K562 (cell line): ENCODE data around the gene SERTAD1. TPM values are rescaled to one million over a fixed set of nuclear protein-coding genes. Genes with fewer than 3 reads are reported as not detected.

Experiments
- ATAC-seq: fragments of 200-7000 bp; cut with Tn5 transposase; 3 replicates; pipeline ENCODE4 v1.9.1; 2020; ENCODE audit warnings: moderate library complexity
- BruUV-seq: library from RNA; stranded (reverse); fragments of 400-500 nt; replicated peaks from 2 replicates; lab custom pipeline; 2021; lab: Mats Ljungman, UMichigan
- CTCF ChIA-PET: fragments of 300-600 bp; formaldehyde crosslinking; extraction: SDS; loops from one replicate; lab custom pipeline; 2021; ENCODE audit warnings: low intra/inter-chr PET ratio; lab: Yijun Ruan, JAX
- POLR2A ChIA-PET: fragments of 300-600, 350-650 bp; sonication (Branson Sonifier 250); formaldehyde crosslinking; extraction: SDS; loops from one replicate; lab custom pipeline; 2021; ENCODE audit warnings: antibody characterized with exemption, inconsistent platforms; lab: Yijun Ruan, JAX
- DNase-seq, 4 experiments: peaks; one replicate each; pipeline versions ENCODE4 v3.0.0 to v3.0.0-alpha.2; 2011 to 2018; ENCODE audit warnings: low spot score in 3 of 4, mixed read lengths in 3 of 4; ENCODE audit errors: extremely low read depth in 1 of 4
- FAIRE-seq: peaks from 2 replicates; lab custom pipeline; 2011; peaks lifted over from hg19 to GRCh38; lab: Jason Lieb, UNC
- H2AFZ ChIP-seq: 2 replicates; pipeline ENCODE4 v1.6.0; 2011; ENCODE audit warnings: low read depth, low read length, control low read depth, inconsistent platforms
- H3K27ac ChIP-seq: fragments of 200-600 bp; 3 replicates; pipeline ENCODE4 v1.8.0; 2011; ENCODE audit warnings: low read depth, mild to moderate bottlenecking, control low read depth, inconsistent platforms, low read length, moderate library complexity, mixed read lengths; ENCODE audit errors: extremely low read depth
- H3K27me3 ChIP-seq, 2 experiments: fragments of 300-600 bp in 1 of 2; 2 replicates in 1 of 2; 3 replicates in 1 of 2; pipeline versions ENCODE4 v1.6.0 to v1.8.0; 2011; ENCODE audit warnings: inconsistent platforms in 2 of 2, low read length in 2 of 2, mild to moderate bottlenecking in 1 of 2, mixed read lengths in 1 of 2, moderate library complexity in 1 of 2; ENCODE audit not compliant: control insufficient read depth in 2 of 2, insufficient read depth in 2 of 2
- H3K36me3 ChIP-seq: fragments of 300-600 bp; 3 replicates; pipeline ENCODE4 v1.8.0; 2011; ENCODE audit warnings: mild to moderate bottlenecking, low read length, inconsistent platforms; ENCODE audit not compliant: control insufficient read depth, insufficient read depth
- H3K4me1 ChIP-seq, 2 experiments: fragments of 200-600 bp in 1 of 2; replicated peaks in 1 of 2; 2 replicates in 1 of 2; 3 replicates in 1 of 2; pipeline versions ENCODE4 v1.5.1 to v1.8.0; 2011; ENCODE audit warnings: inconsistent platforms in 2 of 2, low read length in 2 of 2, mild to moderate bottlenecking in 1 of 2, mixed read lengths in 1 of 2, moderate library complexity in 1 of 2; ENCODE audit not compliant: control insufficient read depth in 2 of 2, insufficient read depth in 2 of 2
- H3K4me2 ChIP-seq: 2 replicates; pipeline ENCODE4 v1.6.1; 2011; ENCODE audit warnings: low read length, control low read depth, inconsistent platforms, mixed read lengths; ENCODE audit not compliant: insufficient read depth
- H3K4me3 ChIP-seq: fragments of 200-600 bp; sonication (generic), shearing (Covaris generic); 2 replicates; pipeline ENCODE4 v1.5.1; 2016; ENCODE audit warnings: control low read depth, inconsistent platforms
- H3K79me2 ChIP-seq: fragments of 200-600 bp; 3 replicates; pipeline ENCODE4 v1.8.0; 2011; ENCODE audit warnings: low read length, inconsistent platforms; ENCODE audit not compliant: control insufficient read depth, insufficient read depth
- H3K9ac ChIP-seq, 2 experiments: 2 replicates each; pipeline versions ENCODE4 v1.6.0 to v1.6.1; 2011; ENCODE audit warnings: low read depth in 2 of 2, low read length in 2 of 2, control low read depth in 1 of 2, inconsistent platforms in 1 of 2, mild to moderate bottlenecking in 1 of 2, mixed read lengths in 1 of 2; ENCODE audit not compliant: insufficient read depth in 1 of 2
- H3K9me1 ChIP-seq: one replicate; pipeline ENCODE4 v1.6.0; 2011; ENCODE audit warnings: inconsistent platforms, mild to moderate bottlenecking, low read length, moderate library complexity; ENCODE audit not compliant: control insufficient read depth, insufficient read depth
- H3K9me3 ChIP-seq: replicated peaks from 2 replicates; pipeline ENCODE4 v1.5.1; 2011; ENCODE audit warnings: low read depth, low read length, inconsistent platforms; ENCODE audit not compliant: control insufficient read depth, insufficient read depth
- H4K20me1 ChIP-seq: replicated peaks from 2 replicates; pipeline ENCODE4 v1.6.1; 2011; ENCODE audit warnings: low read length, inconsistent platforms, mixed read lengths; ENCODE audit not compliant: control insufficient read depth, insufficient read depth
- ADNP ChIP-seq: fragments of 200-800 bp; sonication (Bioruptor generic); IDR thresholded peaks from 2 replicates; pipeline ENCODE4 v1.6.1; 2016; ENCODE audit warnings: missing genetic modification characterization, missing compliant biosample characterization
- CLOCK ChIP-seq: fragments of 250-450 bp; sonication (Bioruptor Pico); IDR thresholded peaks from 2 replicates; pipeline ENCODE4 v1.4.0; 2020; ENCODE audit warnings: mild to moderate bottlenecking, moderate library complexity, borderline replicate concordance
- E2F5 ChIP-seq: sonication (generic); formaldehyde crosslinking; IDR thresholded peaks from 2 replicates; pipeline ENCODE4 v1.8.0; 2022; ENCODE audit warnings: mild to moderate bottlenecking, missing genetic modification reagents
- JUND ChIP-seq, 2 experiments: IDR thresholded peaks; 2 replicates in 1 of 2; 3 replicates in 1 of 2; pipeline ENCODE4 v1.6.1; 2011; ENCODE audit warnings: borderline replicate concordance in 2 of 2, low read depth in 2 of 2, low read length in 2 of 2, improper control_type of control experiment in 1 of 2, missing biosample characterization in 1 of 2, missing genetic modification characterization in 1 of 2, missing genetic modification reagents in 1 of 2
- RBM25 ChIP-seq: fragments of 200-400 bp; formaldehyde crosslinking; IDR thresholded peaks from 2 replicates; pipeline ENCODE4 v1.6.1; 2018; ENCODE audit warnings: low read length, low read depth, moderate library complexity; ENCODE audit not compliant: severe bottlenecking
- TAF9B ChIP-seq: fragments of 450-650 bp; IDR thresholded peaks from 2 replicates; pipeline ENCODE4 v1.6.1; 2018; ENCODE audit warnings: mild to moderate bottlenecking; ENCODE audit not compliant: partially characterized antibody
- ZNF507 ChIP-seq: conservative IDR thresholded peaks from 2 replicates; pipeline ENCODE4 v1.6.1; 2017; ENCODE audit warnings: missing genetic modification characterization, missing compliant biosample characterization
- WGBS: fragments of 100-300 bp; shearing (Covaris generic); methylation state at CpG from one replicate; pipeline ENCODE4 v1.1.6; 2016; ENCODE audit warnings: low coverage, mixed read lengths; ENCODE audit not compliant: insufficient coverage; ENCODE audit errors: missing lambda C conversion rate; 5-methylcytosine and 5-hydroxymethylcytosine counted together
- in situ Hi-C: fragments of 300-500 bp; cut with MboI; formaldehyde crosslinking; loops from 4 replicates; pipeline ENCODE4 v1.15.0; 2018; ENCODE audit warnings: inconsistent platforms, mixed read lengths
- intact Hi-C: fragments of 100-400 bp; cut with micrococcal nuclease; formaldehyde crosslinking; loops from 2 replicates; pipeline ENCODE4 v1.14.2; 2022
- polyA plus RNA-seq, 8 experiments: library from polyadenylated mRNA; depleted of rRNA in 4 of 8; stranded (reverse) in 5 of 8; unstranded in 3 of 8; fragments of >200 nt; fragmentation: Nextera tagmentation in 2 of 8; fragmentation: Illumina TruSeq in 1 of 8; extraction: Ambion mirVana in 2 of 8; extraction: Trizol in 1 of 8; gene quantifications; 2 replicates each; pipeline versions ENCODE4 v1.2.1 to v1.2.3, GENCODE V29; 2011 to 2014; ENCODE audit warnings: inconsistent platforms in 1 of 8, missing spikeins in 1 of 8
- total RNA-seq, 7 experiments: library from RNA; depleted of rRNA in 6 of 7; stranded (reverse); fragments of >200 nt in 6 of 7; fragmentation: Illumina TruSeq in 2 of 7; extraction: Trizol in 2 of 7; gene quantifications; 2 replicates each; pipeline versions ENCODE4 v1.2.1 to v1.2.3, GENCODE V29; 2011 to 2021; ENCODE audit warnings: low replicate concordance in 1 of 7

Gene SERTAD1
- total and polyA plus RNA-seq, 9 of the 15 experiments (the other 6 are each of a cell fraction or from before 2014, with no cell fraction given) = 0.15 to 8.7 (median 4.9) TPM

- TF ChIP-seq TAF9B = no peak
- TF ChIP-seq JUND (IDR thresholded peaks at IDR 0.05; ENCODE audit: borderline replicate concordance, low read depth, low read length) = 0 out of 2 replicates have a peak, but pooled peaks have one; percentile 10
- TF ChIP-seq JUND (tag; IDR thresholded peaks at IDR 0.05; ENCODE audit: borderline replicate concordance, low read depth, low read length) = no peak
- TF ChIP-seq RBM25 = peak; percentile 84
- peak; percentile 63; the same call in 1 of the 2 replicates for TF ChIP-seq ADNP (tag)
- TF ChIP-seq, all 486 proteins: peak for 15
Measured at GRCh38 chr19:40411958-40412499, 13.8 kb downstream of the SERTAD1 start (continued).

GRCh38 chr19:40411125-40411842 lies 14.5 kb downstream of the SERTAD1 start:
- no peaks in the 10 kb centered on the region for H3K9me1 ChIP-seq
- no TSS peak for BruUV-seq
- TF ChIP-seq CLOCK = no peak
- TF ChIP-seq E2F5 (CRISPR knock-in tag) = no peak
- no peak for TF ChIP-seq ZNF507
- H3K4me3 ChIP-seq = no peak overlapping the region
- WGBS = 65% methylated on average over 16 of the region's 16 CpGs
- POLR2A ChIA-PET = interaction anchor here (0.5 to 1.8 kb wide), 3 partner anchors 9 to 15 kb away, joined by 3 to 7 read pairs (median 4); partner anchors contain the start of gene SERTAD1
- H3K9me3 ChIP-seq = no peaks in the 10 kb centered on the region
- peak overlapping the region; percentile 10; the same call in 1 of the 3 replicates for H3K27ac ChIP-seq
- CTCF ChIA-PET = no interaction called here
- no peak for FAIRE-seq
- in situ Hi-C loops = no loop called here
- H2AFZ ChIP-seq = no peak overlapping the region
- H3K4me2 ChIP-seq = no peak overlapping the region
- no peaks in the 10 kb centered on the region for H4K20me1 ChIP-seq
- H3K79me2 ChIP-seq = no peaks in the 10 kb centered on the region
- no peaks in the 10 kb centered on the region for H3K36me3 ChIP-seq
- peak; percentile 17 for ATAC-seq
- peaks cover 21 to 54% of the 10 kb centered on the region in 2 experiments; a peak in 4 of 5 replicates for H3K4me1 ChIP-seq
- H3K9ac ChIP-seq = peak overlapping the region in 1 of 2 experiments; percentile 82; a peak in 2 of 4 replicates
- no peaks in the 10 kb centered on the region for H3K27me3 ChIP-seq
- intact Hi-C loops = no loop called here
- DNase-seq = peak in 1 of 4 experiments; percentile 11
